Common myeloid progenitor, CD34-positive (primary cell): ENCODE results near the gene TAF10.

Source experiments
- CTCF ChIA-PET: fragments of 350-600 bp; sonication (Branson Sonifier 250); formaldehyde crosslinking; loops from one replicate; lab custom pipeline; 2021; ENCODE audit warnings: antibody characterized with exemption; lab: Charles Lee
- POLR2A ChIA-PET: fragments of 350-600 bp; sonication (Branson Sonifier 250); formaldehyde crosslinking; loops from one replicate; lab custom pipeline; 2021; ENCODE audit warnings: antibody characterized with exemption; lab: Charles Lee
- DNase-seq, 3 donors: peaks; one replicate each; pipeline versions ENCODE4 v3.0.0 to v3.0.0-alpha.2; 2013
- H3K27ac ChIP-seq, 2 experiments: 1 replicate in 1 of 2; 2 replicates in 1 of 2; pipeline ENCODE4 v1.7.0; 2013; ENCODE audit warnings: inconsistent platforms in 2 of 2, low read length in 2 of 2, mild to moderate bottlenecking in 2 of 2, low read depth in 1 of 2, moderate library complexity in 1 of 2; ENCODE audit not compliant: severe bottlenecking in 2 of 2, insufficient read depth in 1 of 2, poor library complexity in 1 of 2
- H3K27me3 ChIP-seq, 5 experiments: replicated peaks in 2 of 5; 1 replicate in 3 of 5; 2 replicates in 2 of 5; pipeline versions ENCODE4 v1.6.1 to v1.7.0; 2013; ENCODE audit warnings: low read length in 4 of 5, mild to moderate bottlenecking in 2 of 5, moderate library complexity in 2 of 5, inconsistent platforms in 1 of 5; ENCODE audit not compliant: insufficient read depth in 5 of 5, control insufficient read depth in 4 of 5
- H3K36me3 ChIP-seq, 4 experiments: 1 replicate in 2 of 4; 2 replicates in 2 of 4; pipeline versions ENCODE4 v1.6.1 to v1.7.0; 2013; ENCODE audit warnings: low read length in 3 of 4, control low read depth in 1 of 4, mild to moderate bottlenecking in 1 of 4; ENCODE audit not compliant: control insufficient read depth in 4 of 4, insufficient read depth in 4 of 4
- H3K4me1 ChIP-seq, 4 experiments: 1 replicate in 3 of 4; 2 replicates in 1 of 4; pipeline versions ENCODE4 v1.6.1 to v1.7.1; 2013; ENCODE audit warnings: low read length in 3 of 4, mild to moderate bottlenecking in 3 of 4, control low read depth in 1 of 4, inconsistent platforms in 1 of 4, moderate library complexity in 1 of 4; ENCODE audit not compliant: control insufficient read depth in 4 of 4, insufficient read depth in 4 of 4; ENCODE audit errors: control extremely low read depth in 1 of 4
- H3K4me3 ChIP-seq, 7 experiments: 1 replicate in 4 of 7; 2 replicates in 3 of 7; pipeline versions ENCODE4 v1.5.1 to v1.7.0; 2013; ENCODE audit warnings: mild to moderate bottlenecking in 7 of 7, low read length in 6 of 7, moderate library complexity in 6 of 7, inconsistent platforms in 2 of 7, low read depth in 2 of 7, control low read depth in 1 of 7; ENCODE audit not compliant: insufficient read depth in 4 of 7, control insufficient read depth in 1 of 7; ENCODE audit errors: extremely low read depth in 1 of 7
- H3K9me3 ChIP-seq, 5 experiments: 1 replicate in 4 of 5; 2 replicates in 1 of 5; pipeline versions ENCODE4 v1.6.1 to v1.7.1; 2013; ENCODE audit warnings: low read length in 4 of 5, mild to moderate bottlenecking in 2 of 5, inconsistent platforms in 1 of 5, low read depth in 1 of 5, moderate library complexity in 1 of 5; ENCODE audit not compliant: control insufficient read depth in 4 of 5, insufficient read depth in 2 of 5; ENCODE audit errors: control extremely low read depth in 1 of 5
- WGBS: methylation state at CpG from one replicate; pipeline ENCODE4 v1.1.5; 2013; ENCODE audit not compliant: insufficient coverage; 5-methylcytosine and 5-hydroxymethylcytosine counted together

TAF10 gene

GRCh38 chr11:6606471-6607189 lies 5.4 kb downstream of the TAF10 start:
- Histone ChIP-seq H3K27me3 (no peaks in the 10 kb centered on the region), H3K27ac (peak overlapping the region; percentile 25 to 67), H3K9me3 (no peaks in the 10 kb centered on the region), H3K36me3 (peaks cover 5 to 37% (median 35%) of the 10 kb centered on the region in 4 experiments), H3K4me3 (peak overlapping the region in 4 of 7 experiments; percentile 18 to 61 (median 44)), H3K4me1 (peaks cover 34 to 75% (median 68%) of the 10 kb centered on the region in 4 experiments)
- peak; percentile 43 to 88 (median 82) for DNase-seq
- WGBS: 7% methylated on average over 6 of the region's 11 CpGs
- POLR2A ChIA-PET: interaction anchor here (0.6 to 1.3 kb wide), 2 partner anchors 12 to 319 kb away, joined by 3 to 6 read pairs; partner anchors contain the start of genes TPP1 and ZNF215
- CTCF ChIA-PET: interaction anchor here (1.0 to 3.2 kb wide), 5 partner anchors 12 to 100 kb away, joined by 3 to 24 read pairs (median 6); partner anchors contain the start of genes MRPL17 and TPP1

DNA sequence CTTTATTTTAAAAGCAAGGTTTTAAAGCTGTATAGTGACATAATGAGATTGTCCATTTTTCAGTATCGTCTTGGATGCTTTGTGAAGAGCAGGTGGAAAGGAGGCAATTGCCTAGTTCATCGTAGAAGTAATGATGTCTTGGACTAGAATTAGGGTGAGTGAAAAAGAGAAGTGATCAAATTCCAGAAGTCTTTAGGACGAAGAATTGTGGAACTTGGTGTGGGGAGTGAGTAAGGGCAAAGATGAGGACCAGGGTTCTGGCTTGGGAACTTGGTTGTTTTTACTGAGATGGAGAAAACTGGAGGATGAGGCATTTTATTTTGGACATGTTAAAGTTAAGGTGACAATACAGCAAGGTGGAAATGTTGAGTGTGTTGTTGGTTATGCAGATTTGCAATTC lies 7.2 kb downstream of the TAF10 start:
- Histone ChIP-seq H3K27ac (peak overlapping the region in 1 of 2 experiments; percentile 87), H3K36me3 (peaks cover 13 to 43% (median 38%) of the 10 kb centered on the region in 4 experiments), H3K9me3 (no peaks in the 10 kb centered on the region), H3K4me3 (peak overlapping the region in 6 of 7 experiments; percentile 86 to 97 (median 88)), H3K27me3 (no peaks in the 10 kb centered on the region), H3K4me1 (peaks cover 34 to 70% (median 60%) of the 10 kb centered on the region in 4 experiments)
- ChIA-PET CTCF (interaction anchor here (1.1 to 2.0 kb wide), 12 partner anchors 11 to 100 kb away, joined by 3 to 12 read pairs (median 4); partner anchors contain the start of genes MRPL17 and TPP1), POLR2A (interaction anchor here (2.0 kb wide), 1 partner anchor 14 kb away, joined by 8 read pairs; no protein-coding TSS in a partner anchor)
- WGBS: 34% methylated on average over 3 of the region's 3 CpGs
- no peak for DNase-seq

DNA sequence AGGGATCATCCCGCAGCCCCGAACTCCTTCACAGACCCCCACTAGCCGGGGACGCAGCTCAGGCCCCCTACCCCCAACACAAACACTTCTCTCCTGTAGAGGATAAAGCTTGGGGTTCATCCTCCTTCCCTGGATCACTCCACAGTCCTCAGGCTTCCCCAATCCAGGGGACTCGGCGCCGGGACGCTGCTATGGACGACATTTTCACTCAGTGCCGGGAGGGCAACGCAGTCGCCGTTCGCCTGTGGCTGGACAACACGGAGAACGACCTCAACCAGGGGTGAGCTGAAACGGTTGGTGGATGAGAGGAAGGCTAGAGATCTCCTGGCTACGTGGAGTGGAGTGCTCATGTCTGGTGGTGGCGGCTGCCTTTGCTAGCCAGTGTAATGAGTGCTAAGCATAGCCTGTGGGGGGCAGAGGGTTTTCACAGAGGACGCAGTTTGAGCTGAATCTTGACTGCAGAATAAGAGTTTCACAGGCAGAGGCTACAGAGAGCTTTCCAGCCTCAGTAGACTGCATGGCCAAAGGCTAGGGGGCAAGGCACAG lies 7.9 kb downstream of the TAF10 start:
- peak; percentile 56 to 81 (median 73) for DNase-seq
- Histone ChIP-seq H3K27ac (peak overlapping the region; percentile 82 to 87), H3K4me3 (peak overlapping the region; percentile 61 to 97 (median 86)), H3K9me3 (no peaks in the 10 kb centered on the region), H3K27me3 (no peaks in the 10 kb centered on the region), H3K36me3 (peaks cover 18 to 43% (median 38%) of the 10 kb centered on the region in 4 experiments), H3K4me1 (peaks cover 34 to 70% (median 60%) of the 10 kb centered on the region in 4 experiments)
- CTCF ChIA-PET: interaction anchor here (1.0 to 2.2 kb wide), 13 partner anchors 9 to 99 kb away, joined by 3 to 12 read pairs (median 3); partner anchors contain the start of genes MRPL17 and TPP1
- WGBS: 0% methylated on average over 18 of the region's 20 CpGs
- POLR2A ChIA-PET: interaction anchor here (0.9 to 2.0 kb wide), 2 partner anchors 14 to 19 kb away, joined by 3 to 8 read pairs; no protein-coding TSS in a partner anchor

DNA sequence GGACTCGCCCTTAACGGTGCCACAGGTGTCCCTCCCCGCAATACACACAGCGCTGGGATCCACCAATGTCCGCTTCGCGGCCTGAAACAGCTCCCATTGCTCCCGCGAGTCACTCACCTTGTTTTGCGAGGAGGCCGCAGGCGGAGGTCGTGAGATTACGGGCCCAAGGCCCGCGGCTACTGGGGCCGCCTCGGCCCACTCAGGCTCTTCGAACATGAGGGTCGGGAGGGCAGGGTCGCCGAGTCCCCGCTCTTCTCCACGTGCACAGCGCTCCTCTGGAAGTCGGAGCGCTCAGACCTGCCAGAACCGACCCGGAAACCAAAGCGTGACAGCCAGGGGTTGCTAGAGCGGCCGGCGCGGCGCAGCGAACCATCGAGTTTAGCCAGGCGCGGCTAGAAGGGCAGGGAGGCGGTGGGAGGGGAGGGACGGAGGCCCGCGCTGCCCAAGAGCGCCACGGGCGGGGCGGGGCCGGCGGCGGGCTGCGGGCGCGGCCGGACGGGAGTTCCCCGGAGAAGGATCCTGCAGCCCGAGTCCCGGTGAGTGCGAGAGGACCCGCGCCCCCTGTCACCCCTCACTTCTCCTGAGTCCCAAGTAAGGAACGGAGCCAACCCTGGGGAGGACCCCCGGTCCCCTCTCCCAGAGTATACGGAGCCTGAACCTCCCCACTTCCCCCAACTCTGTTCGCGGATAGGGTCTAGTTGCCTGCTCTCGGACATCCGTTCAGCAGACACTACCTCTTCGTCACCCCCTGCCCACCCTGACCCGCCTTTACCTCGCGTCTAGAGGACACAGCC lies 8.5 kb downstream of the TAF10 start, which contains the start of the genes ILK and RRP8:
Gene ILK, plus strand, starts transcription at position 488 of the 794 bp plus-strand sequence. CDS start 498 bp downstream, outside the sequence.
Gene RRP8, minus strand, starts transcription at position 330 of the 794 bp plus-strand sequence. Its CDS starts 114 bp downstream, at position 216.
- Histone ChIP-seq H3K4me1 (peaks cover 34 to 67% (median 56%) of the 10 kb centered on the region in 4 experiments), H3K36me3 (peaks cover 21 to 43% (median 38%) of the 10 kb centered on the region in 4 experiments), H3K27me3 (no peaks in the 10 kb centered on the region), H3K9me3 (no peaks in the 10 kb centered on the region), H3K27ac (peak within 1 kb of the TSS; percentile 82 to 87), H3K4me3 (peak within 1 kb of the TSS; percentile 61 to 97 (median 86))
- POLR2A ChIA-PET: interaction anchor here (0.9 to 2.0 kb wide), 3 partner anchors 8 to 20 kb away, joined by 3 to 8 read pairs (median 4); partner anchors contain the start of gene TAF10
- peak; percentile 89 to 92 (median 90) for DNase-seq
- 0% methylated on average over 66 of the region's 72 CpGs for WGBS
- CTCF ChIA-PET: interaction anchor here (1.0 to 2.2 kb wide), 14 partner anchors 9 to 100 kb away, joined by 3 to 12 read pairs (median 4); partner anchors contain the start of genes MRPL17 and TPP1

- Histone ChIP-seq H3K36me3 (peaks cover 26 to 45% (median 40%) of the 10 kb centered on the region in 4 experiments), H3K27ac (peak overlapping the region; percentile 71 to 87), H3K4me3 (peak overlapping the region; percentile 10 to 97 (median 86)), H3K27me3 (no peaks in the 10 kb centered on the region), H3K4me1 (peaks cover 29 to 55% (median 44%) of the 10 kb centered on the region in 4 experiments), H3K9me3 (no peaks in the 10 kb centered on the region)
- POLR2A ChIA-PET: interaction anchor here (1.0 kb wide), 1 partner anchor 9 kb away, joined by 4 read pairs; the partner anchor contains the start of gene TAF10
- CTCF ChIA-PET: interaction anchor here (1.2 to 2.2 kb wide), 5 partner anchors 8 to 81 kb away, joined by 3 to 7 read pairs (median 4); partner anchors contain the start of gene MRPL17
- DNase-seq: no peak
- 31% methylated on average over 2 of the region's 7 CpGs for WGBS
These were observed 9.7 kb downstream of the TAF10 start for GRCh38 chr11:6602096-6602940.
